HG03439 (cell line): ENCODE data around the gene PCDH10.
"Not testable (repeated sequence)": the region's sequence is repeated elsewhere in the genome, so short reads cannot be mapped to it uniquely, and the experiment has no call there.

Experiments used
- ATAC-seq: cut with Tn5 transposase; IDR thresholded peaks from one replicate; pipeline ENCODE4 v1.9.1; 2021; ENCODE audit warnings: mild to moderate bottlenecking, moderate library complexity; ENCODE audit not compliant: unreplicated experiment

PCDH10 gene

GRCh38 chr4:133208694-133209285, 59.7 kb downstream of the PCDH10 start:
- ATAC-seq = no peak

GRCh38 chr4:133233922-133234321, 84.8 kb downstream of the PCDH10 start:
- no peak for ATAC-seq

GRCh38 chr4:133240451-133240850, 91.4 kb downstream of the PCDH10 start:
- ATAC-seq = not testable (repeated sequence)
